Raji (cell line): ENCODE results near the gene TEDC1.
A peak's percentile ranks its signal among the peaks of the same experiment; 100 is the strongest.

ENCODE experiments used
- POLR2A ChIP-seq: IDR thresholded peaks from 2 replicates; pipeline ENCODE4 v1.6.1; 2011; ENCODE audit warnings: low read depth, low read length, control low read depth; ENCODE audit not compliant: insufficient read depth

TEDC1 gene

DNA sequence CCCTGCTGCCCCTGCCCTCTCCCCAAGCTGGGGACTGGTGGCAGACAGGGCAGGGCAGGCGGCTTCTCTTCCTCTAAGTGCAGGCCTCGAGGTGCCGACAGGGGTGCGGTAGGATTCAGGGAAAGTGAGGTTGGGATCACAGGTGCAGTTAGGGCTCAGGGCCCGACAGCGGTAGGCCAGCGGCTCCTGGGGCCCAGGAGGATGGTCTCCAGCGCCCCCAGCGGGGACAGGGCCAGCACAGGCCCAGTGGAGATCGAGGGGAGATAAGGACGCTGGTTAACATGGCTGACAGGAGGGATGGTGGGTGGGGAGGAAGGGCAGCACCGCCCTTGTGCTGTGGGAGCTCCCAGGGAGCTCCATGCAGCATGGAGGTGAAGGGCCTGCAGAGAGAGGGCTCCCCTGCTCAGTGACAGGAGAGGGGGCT lies 5.3 kb upstream of the TEDC1 start:
- no peak for TF ChIP-seq POLR2A

- TF ChIP-seq POLR2A: no peak; the same call in 1 of the 2 replicates
Observed at GRCh38 chr14:105486163-105486973, 4.7 kb upstream of the TEDC1 start, which contains the start of gene CRIP1. CRIP1 (plus strand) TSS chr14:105486886; CDS start chr14:105487260, 374 bp downstream.

- TF ChIP-seq POLR2A: peak; percentile 68
Observed at GRCh38 chr14:105486974-105487448, 4.0 kb upstream of the TEDC1 start.

GRCh38 chr14:105487449-105487985 lies 3.5 kb upstream of the TEDC1 start:
- no peak for TF ChIP-seq POLR2A

- TF ChIP-seq POLR2A: no peak
Observed at GRCh38 chr14:105487986-105488777, 2.9 kb upstream of the TEDC1 start.

- TF ChIP-seq POLR2A: 0 out of 2 replicates have a peak, but pooled peaks have one; percentile 24
Observed at GRCh38 chr14:105488781-105489541, 2.1 kb upstream of the TEDC1 start.

- TF ChIP-seq POLR2A: peak; percentile 65
Observed at GRCh38 chr14:105489542-105490266, 1.3 kb upstream of the TEDC1 start.

DNA sequence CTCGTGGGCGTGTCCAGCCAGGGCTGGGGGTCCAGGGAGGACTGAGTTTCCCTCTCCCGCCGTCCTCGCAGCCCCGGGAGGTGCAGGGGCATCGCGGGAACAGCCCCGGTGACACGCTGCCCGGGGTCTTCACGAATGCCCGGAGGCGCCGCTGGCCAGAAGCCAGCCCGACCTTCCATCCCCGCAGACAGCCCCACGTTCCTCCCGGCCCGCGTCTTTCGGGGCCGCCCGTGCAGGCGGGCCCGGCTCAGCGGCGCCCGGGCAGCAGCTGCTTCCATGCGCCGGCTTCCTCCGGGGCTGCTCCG lies 827 bp upstream of the TEDC1 start:
- peak; percentile 33; the same call in 1 of the 2 replicates for TF ChIP-seq POLR2A

DNA sequence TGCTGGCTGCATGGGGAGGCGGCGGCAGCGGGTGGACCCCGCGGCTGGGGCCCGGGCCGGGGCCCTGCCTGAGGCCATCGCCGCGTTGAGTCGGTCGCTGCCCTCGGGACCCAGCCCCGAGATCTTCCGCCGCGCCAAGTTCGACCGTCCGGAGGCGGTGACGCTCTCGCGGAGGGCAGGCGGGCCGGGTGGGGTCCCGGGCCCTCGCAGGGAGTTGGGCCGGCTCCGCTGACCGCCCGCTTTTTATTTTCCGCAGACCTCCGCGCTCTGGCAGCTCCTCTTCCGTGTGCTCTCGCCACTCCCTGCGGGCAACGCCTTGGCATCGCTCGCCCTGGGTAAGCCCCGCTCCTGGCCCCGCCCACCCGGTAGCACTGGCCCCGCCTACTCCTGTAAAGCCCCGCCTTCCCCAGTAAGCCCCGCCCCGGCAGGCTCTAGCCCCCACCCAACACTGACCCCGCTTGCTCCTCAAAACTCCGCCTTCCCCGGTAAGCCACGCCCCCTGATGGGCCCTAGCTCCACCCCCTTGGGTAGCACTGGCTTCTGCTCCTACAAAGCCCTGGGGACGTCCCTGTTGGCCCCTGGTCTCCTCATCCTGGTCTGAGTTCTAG lies 424 bp downstream of the TEDC1 start:
- peak; percentile 48; the same call in 1 of the 2 replicates for TF ChIP-seq POLR2A

DNA sequence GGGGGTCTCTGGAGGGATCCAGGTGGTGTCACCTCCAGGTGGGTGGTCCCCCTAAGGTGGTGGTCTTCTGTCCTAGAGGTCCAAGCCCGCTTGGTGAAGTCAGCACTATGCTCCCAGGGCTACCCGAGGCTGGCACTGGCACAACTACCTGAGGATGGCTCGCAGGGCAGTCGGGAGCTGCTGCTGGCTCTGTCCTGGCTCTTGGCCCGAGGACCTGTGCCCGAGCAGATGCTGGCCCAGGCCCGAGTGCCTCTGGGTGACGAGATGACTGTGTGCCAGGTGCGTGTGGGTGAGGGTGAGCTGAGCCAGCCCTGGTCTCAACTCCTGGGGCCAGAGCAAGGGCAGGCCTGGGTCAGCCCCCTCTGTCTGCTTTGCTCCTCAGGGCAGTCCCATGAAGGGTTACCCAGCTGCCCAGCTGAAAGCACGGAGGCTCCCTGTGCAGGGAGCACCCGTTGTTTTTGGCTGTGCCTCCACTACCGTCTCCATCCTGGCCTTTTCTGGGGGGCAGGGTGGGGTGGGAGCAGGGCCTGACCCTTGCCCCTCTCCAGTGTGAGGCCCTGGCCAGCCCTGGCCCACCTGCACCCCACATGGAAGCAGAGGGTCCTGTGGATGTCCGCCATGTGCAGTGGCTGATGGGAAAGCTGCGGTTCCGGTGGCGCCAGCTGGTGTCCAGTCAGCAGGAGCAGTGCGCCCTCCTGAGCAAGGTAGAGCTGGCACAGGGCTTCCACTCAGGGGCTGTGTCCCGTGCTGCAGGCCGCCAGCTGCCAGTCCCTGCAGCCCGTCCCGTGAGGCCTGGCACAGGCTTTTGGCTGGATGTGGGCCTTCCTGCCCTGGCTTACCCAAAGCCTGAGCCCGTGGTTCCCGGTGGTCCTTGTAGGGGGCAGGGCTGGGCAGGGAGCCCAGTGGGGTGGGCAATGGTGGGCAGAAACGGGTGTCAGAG lies 1.3 kb downstream of the TEDC1 start:
- no peak for TF ChIP-seq POLR2A

GRCh38 chr14:105492971-105493871 lies 2.2 kb downstream of the TEDC1 start:
- TF ChIP-seq POLR2A: no peak
